CD8-positive, alpha-beta memory T cell (primary cell): Measurements from ENCODE around the gene MST1. TPM values are rescaled to one million over a fixed set of nuclear protein-coding genes. Genes with fewer than 3 reads are reported as not detected.

Source experiments
- CTCF ChIA-PET: fragments of 350-600 bp; sonication (Branson Sonifier 250); formaldehyde crosslinking; loops from one replicate; lab custom pipeline; 2021; ENCODE audit warnings: antibody characterized with exemption; lab: Charles Lee
- POLR2A ChIA-PET: fragments of 350-600 bp; sonication (Branson Sonifier 250); formaldehyde crosslinking; loops from one replicate; lab custom pipeline; 2021; ENCODE audit warnings: antibody characterized with exemption; lab: Charles Lee
- DNase-seq, 5 donors: peaks; one replicate each; pipeline versions ENCODE4 v3.0.0 to v3.0.0-alpha.2; 2020 to 2022; ENCODE audit warnings: mixed read lengths in 1 of 5
- H3K27ac ChIP-seq: one replicate; pipeline ENCODE4 v1.7.0; 2013; ENCODE audit warnings: low read depth, mild to moderate bottlenecking, low read length, moderate library complexity
- H3K27me3 ChIP-seq: 2 replicates; pipeline ENCODE4 v1.7.0; 2013; ENCODE audit warnings: low read length, mild to moderate bottlenecking; ENCODE audit not compliant: insufficient read depth, poor library complexity, severe bottlenecking
- H3K36me3 ChIP-seq: 2 replicates; pipeline ENCODE4 v1.7.0; 2013; ENCODE audit warnings: mild to moderate bottlenecking, low read length, moderate library complexity; ENCODE audit not compliant: insufficient read depth
- H3K4me1 ChIP-seq: 2 replicates; pipeline ENCODE4 v1.7.0; 2013; ENCODE audit warnings: mild to moderate bottlenecking, low read length, moderate library complexity; ENCODE audit not compliant: insufficient read depth
- H3K4me3 ChIP-seq: 2 replicates; pipeline ENCODE4 v1.7.0; 2013; ENCODE audit warnings: mild to moderate bottlenecking, low read length
- H3K9me3 ChIP-seq: 2 replicates; pipeline ENCODE4 v1.7.0; 2013; ENCODE audit warnings: mild to moderate bottlenecking, low read length
- H3K27ac Mint-ChIP-seq, 8 donors: one replicate each; pipeline ENCODE4 v1.8.0; 2020 to 2021; ENCODE audit warnings: mixed read lengths in 8 of 8, mild to moderate bottlenecking in 6 of 8, inconsistent platforms in 3 of 8, moderate library complexity in 3 of 8
- H3K27me3 Mint-ChIP-seq, 2 donors: one replicate each; pipeline ENCODE4 v1.8.0; 2020 to 2021; ENCODE audit warnings: mixed read lengths in 2 of 2, mild to moderate bottlenecking in 1 of 2, moderate library complexity in 1 of 2
- H3K36me3 Mint-ChIP-seq, 3 donors: one replicate each; pipeline ENCODE4 v1.8.0; 2020 to 2021; ENCODE audit warnings: mixed read lengths in 3 of 3, inconsistent platforms in 1 of 3, mild to moderate bottlenecking in 1 of 3
- H3K4me1 Mint-ChIP-seq, 3 donors: one replicate each; pipeline ENCODE4 v1.8.0; 2020 to 2021; ENCODE audit warnings: mixed read lengths in 3 of 3, inconsistent platforms in 1 of 3, mild to moderate bottlenecking in 1 of 3
- H3K4me3 Mint-ChIP-seq, 7 donors: one replicate each; pipeline ENCODE4 v1.8.0; 2020 to 2021; ENCODE audit warnings: mixed read lengths in 7 of 7, mild to moderate bottlenecking in 6 of 7, moderate library complexity in 4 of 7, inconsistent platforms in 2 of 7
- H3K9me3 Mint-ChIP-seq, 5 donors: one replicate each; pipeline ENCODE4 v1.8.0; 2020 to 2022; ENCODE audit warnings: mixed read lengths in 5 of 5, mild to moderate bottlenecking in 3 of 5, moderate library complexity in 2 of 5, inconsistent platforms in 1 of 5
- polyA plus RNA-seq: library from polyadenylated mRNA; unstranded; fragments of 300-500 nt; fragmentation: Illumina TruSeq; gene quantifications from one replicate; pipeline ENCODE4 v1.2.3, GENCODE V29; 2021
- total RNA-seq, 2 experiments: library from RNA; stranded (reverse); gene quantifications; one replicate each; pipeline ENCODE4 v1.2.3, GENCODE V29; 2021

MST1 gene
- total and polyA plus RNA-seq, 3 experiments from 2014 or later, result 0.31 to 8.5 (median 6.0) TPM

DNA sequence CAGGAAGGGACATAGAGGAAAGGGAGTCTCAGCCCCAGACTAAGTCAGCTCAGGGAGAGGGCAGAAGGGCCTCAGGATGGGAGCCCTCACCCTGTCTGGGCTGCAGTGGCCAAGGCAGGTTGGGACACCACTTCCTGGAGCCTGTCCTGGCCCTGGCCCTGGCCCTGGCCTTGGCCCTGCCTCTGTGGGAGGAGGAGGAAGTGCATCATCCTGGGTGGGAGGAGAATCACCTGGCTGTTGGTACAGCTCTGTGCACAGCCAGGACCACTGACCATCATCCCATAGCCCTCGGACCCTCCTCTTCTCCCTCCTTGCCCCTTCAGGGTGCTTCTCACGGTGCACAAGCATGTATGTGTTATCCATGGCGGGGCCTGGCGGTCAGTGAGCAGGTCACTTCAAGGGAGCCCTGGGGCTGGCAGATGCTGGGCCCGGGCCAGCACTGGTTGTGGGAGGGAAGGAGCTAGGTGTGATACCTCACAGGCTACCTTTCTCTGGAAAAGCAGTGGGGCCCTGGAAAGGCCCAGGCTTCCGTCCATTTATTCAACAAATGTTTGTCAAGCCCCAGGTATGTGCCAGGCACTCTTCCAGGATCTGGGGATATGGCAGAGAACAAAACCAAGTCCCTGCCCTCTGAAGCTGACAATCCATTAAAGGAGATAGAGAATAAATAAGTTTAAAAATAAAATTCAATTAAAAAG, 23.3 kb downstream of the MST1 start:
- no peaks in the 10 kb centered on the region for H3K9me3 ChIP-seq
- POLR2A ChIA-PET, result interaction anchor here (0.5 kb wide), 1 partner anchor 52 kb away, joined by 7 read pairs; no protein-coding TSS in a partner anchor
- no peaks in the 10 kb centered on the region for H3K36me3 ChIP-seq
- Mint-ChIP-seq H3K27ac (no peak overlapping the region), H3K9me3 (no peaks in the 10 kb centered on the region), H3K4me3 (no peak overlapping the region), H3K27me3 (peaks cover 0 to 3% of the 10 kb centered on the region in 2 donors), H3K4me1 (no peaks in the 10 kb centered on the region), H3K36me3 (no peaks in the 10 kb centered on the region)
- H3K27ac ChIP-seq, result no peak overlapping the region
- H3K4me1 ChIP-seq, result no peaks in the 10 kb centered on the region
- no peak overlapping the region for H3K4me3 ChIP-seq
- no peak for DNase-seq
- H3K27me3 ChIP-seq, result no peaks in the 10 kb centered on the region
- CTCF ChIA-PET, result interaction anchor here (6.3 kb wide), 1 partner anchor 126 kb away, joined by 36 read pairs; no protein-coding TSS in a partner anchor

DNA sequence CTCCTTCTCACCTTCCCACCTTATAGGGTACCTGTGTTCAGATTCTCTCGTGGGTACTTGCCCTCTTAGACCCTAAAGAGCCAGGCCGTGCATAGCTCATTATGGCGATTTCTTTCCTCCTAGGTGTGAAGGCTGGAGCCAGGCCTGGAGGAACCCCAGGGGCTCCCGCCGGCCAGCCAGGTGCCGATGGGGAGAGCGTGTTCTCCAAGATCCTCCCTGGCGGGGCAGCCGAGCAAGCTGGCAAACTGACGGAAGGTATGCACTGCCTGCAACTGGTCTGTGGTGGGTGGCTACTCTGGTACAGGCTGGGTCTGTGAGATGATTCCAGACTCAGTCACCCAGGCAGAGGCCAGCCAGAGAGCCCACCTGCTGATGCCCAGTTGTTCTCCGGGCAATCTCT, 25.0 kb downstream of the MST1 start:
- no peak overlapping the region for H3K27ac Mint-ChIP-seq
- DNase-seq, result no peak
- no peak overlapping the region for H3K4me3 Mint-ChIP-seq
- H3K4me1 Mint-ChIP-seq, result no peaks in the 10 kb centered on the region
- Histone ChIP-seq H3K4me1 (no peaks in the 10 kb centered on the region), H3K27ac (no peak overlapping the region), H3K9me3 (no peaks in the 10 kb centered on the region), H3K4me3 (no peak overlapping the region), H3K36me3 (no peaks in the 10 kb centered on the region), H3K27me3 (no peaks in the 10 kb centered on the region)
- H3K9me3 Mint-ChIP-seq, result no peaks in the 10 kb centered on the region
- ChIA-PET POLR2A (no interaction called here), CTCF (interaction anchor here (0.6 to 6.3 kb wide), 2 partner anchors 124 to 1464 kb away, joined by 3 to 36 read pairs; no protein-coding TSS in a partner anchor)
- no peaks in the 10 kb centered on the region for H3K36me3 Mint-ChIP-seq
- peaks cover 0 to 3% of the 10 kb centered on the region in 2 donors for H3K27me3 Mint-ChIP-seq

DNA sequence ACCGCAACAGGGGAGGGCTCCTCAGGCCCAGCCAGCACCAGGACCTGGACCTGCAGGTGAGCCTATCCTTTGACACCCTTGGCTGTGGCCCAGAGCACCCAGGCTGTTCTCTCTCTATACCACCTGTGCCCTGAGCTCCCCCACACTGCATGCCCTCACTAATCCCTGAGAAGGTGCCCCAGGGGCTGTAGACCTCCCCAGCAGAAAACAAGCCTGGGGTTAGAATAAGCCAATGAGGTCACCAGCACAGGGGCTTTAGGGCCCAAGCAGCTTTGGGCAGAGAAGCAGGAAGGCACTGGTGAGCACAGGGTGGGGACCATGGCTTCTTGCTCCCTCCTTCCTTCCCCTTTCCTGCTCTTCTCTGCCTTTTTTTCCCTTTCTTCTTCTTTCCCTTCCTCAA, 25.4 kb downstream of the MST1 start:
- Histone ChIP-seq H3K4me1 (no peaks in the 10 kb centered on the region), H3K36me3 (no peaks in the 10 kb centered on the region), H3K4me3 (no peak overlapping the region), H3K27ac (no peak overlapping the region), H3K27me3 (no peaks in the 10 kb centered on the region), H3K9me3 (no peaks in the 10 kb centered on the region)
- ChIA-PET POLR2A (no interaction called here), CTCF (interaction anchor here (1.5 to 6.3 kb wide), 2 partner anchors 8 to 124 kb away, joined by 5 to 36 read pairs; no protein-coding TSS in a partner anchor)
- Mint-ChIP-seq H3K4me1 (no peaks in the 10 kb centered on the region), H3K27me3 (peaks cover 0 to 3% of the 10 kb centered on the region in 2 donors), H3K27ac (no peak overlapping the region), H3K4me3 (no peak overlapping the region), H3K9me3 (no peaks in the 10 kb centered on the region), H3K36me3 (no peaks in the 10 kb centered on the region)
- no peak for DNase-seq

DNA sequence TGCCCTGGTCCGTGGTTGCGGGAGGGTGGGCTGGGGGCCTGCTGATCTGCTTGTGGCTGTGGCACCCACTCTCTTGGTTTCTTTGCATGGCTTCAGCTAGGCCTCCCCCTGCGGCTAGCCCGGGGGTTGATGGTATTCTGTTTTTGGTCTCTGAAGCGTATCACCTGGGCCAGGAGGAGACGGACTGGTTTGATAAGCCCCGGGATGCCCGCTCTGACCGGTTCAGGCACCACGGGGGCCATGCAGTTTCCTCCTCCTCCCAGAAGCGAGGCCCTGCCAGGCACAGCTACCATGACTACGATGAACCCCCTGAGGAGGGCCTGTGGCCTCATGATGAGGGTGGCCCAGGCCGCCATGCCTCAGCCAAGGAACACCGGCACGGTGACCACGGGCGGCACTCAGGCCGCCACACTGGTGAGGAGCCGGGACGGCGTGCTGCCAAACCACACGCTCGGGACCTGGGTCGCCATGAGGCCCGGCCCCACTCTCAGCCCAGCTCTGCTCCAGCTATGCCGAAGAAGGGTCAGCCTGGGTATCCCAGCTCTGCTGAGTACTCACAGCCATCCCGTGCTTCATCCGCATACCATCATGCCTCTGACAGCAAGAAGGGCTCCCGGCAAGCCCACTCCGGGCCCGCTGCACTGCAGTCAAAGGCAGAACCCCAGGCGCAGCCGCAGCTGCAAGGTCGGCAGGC, 26.4 kb downstream of the MST1 start:
- no peaks in the 10 kb centered on the region for H3K4me1 Mint-ChIP-seq
- DNase-seq, result no peak
- CTCF ChIA-PET, result interaction anchor here (1.5 to 6.3 kb wide), 2 partner anchors 9 to 123 kb away, joined by 5 to 36 read pairs; no protein-coding TSS in a partner anchor
- Histone ChIP-seq H3K9me3 (no peaks in the 10 kb centered on the region), H3K4me1 (no peaks in the 10 kb centered on the region), H3K4me3 (no peak overlapping the region), H3K27ac (no peak overlapping the region), H3K27me3 (no peaks in the 10 kb centered on the region), H3K36me3 (no peaks in the 10 kb centered on the region)
- no peaks in the 10 kb centered on the region for H3K9me3 Mint-ChIP-seq
- POLR2A ChIA-PET, result no interaction called here
- no peaks in the 10 kb centered on the region for H3K36me3 Mint-ChIP-seq
- no peak overlapping the region for H3K27ac Mint-ChIP-seq
- peaks cover 1 to 3% of the 10 kb centered on the region in 2 donors for H3K27me3 Mint-ChIP-seq
- no peak overlapping the region for H3K4me3 Mint-ChIP-seq

DNA sequence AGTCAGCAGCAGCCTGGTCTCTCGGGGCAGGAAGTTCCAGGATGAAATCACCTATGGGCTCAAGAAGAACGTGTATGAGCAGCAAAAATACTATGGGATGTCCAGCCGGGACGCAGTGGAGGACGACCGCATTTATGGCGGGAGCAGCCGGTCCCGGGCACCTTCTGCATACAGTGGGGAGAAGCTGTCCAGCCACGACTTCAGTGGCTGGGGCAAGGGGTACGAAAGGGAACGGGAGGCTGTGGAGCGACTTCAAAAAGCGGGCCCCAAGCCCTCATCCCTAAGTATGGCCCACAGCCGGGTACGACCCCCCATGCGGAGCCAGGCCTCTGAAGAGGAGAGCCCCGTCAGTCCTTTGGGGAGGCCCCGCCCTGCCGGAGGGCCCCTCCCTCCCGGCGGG, 27.3 kb downstream of the MST1 start:
- Histone ChIP-seq H3K27ac (no peak overlapping the region), H3K9me3 (no peaks in the 10 kb centered on the region), H3K36me3 (no peaks in the 10 kb centered on the region), H3K27me3 (no peaks in the 10 kb centered on the region), H3K4me3 (no peak overlapping the region), H3K4me1 (no peaks in the 10 kb centered on the region)
- Mint-ChIP-seq H3K9me3 (no peaks in the 10 kb centered on the region), H3K27ac (no peak overlapping the region), H3K4me1 (no peaks in the 10 kb centered on the region), H3K36me3 (no peaks in the 10 kb centered on the region), H3K27me3 (peaks cover 2 to 3% of the 10 kb centered on the region in 2 donors), H3K4me3 (no peak overlapping the region)
- no peak for DNase-seq
- CTCF ChIA-PET, result interaction anchor here (6.3 kb wide), 1 partner anchor 122 kb away, joined by 36 read pairs; no protein-coding TSS in a partner anchor
- POLR2A ChIA-PET, result no interaction called here

DNA sequence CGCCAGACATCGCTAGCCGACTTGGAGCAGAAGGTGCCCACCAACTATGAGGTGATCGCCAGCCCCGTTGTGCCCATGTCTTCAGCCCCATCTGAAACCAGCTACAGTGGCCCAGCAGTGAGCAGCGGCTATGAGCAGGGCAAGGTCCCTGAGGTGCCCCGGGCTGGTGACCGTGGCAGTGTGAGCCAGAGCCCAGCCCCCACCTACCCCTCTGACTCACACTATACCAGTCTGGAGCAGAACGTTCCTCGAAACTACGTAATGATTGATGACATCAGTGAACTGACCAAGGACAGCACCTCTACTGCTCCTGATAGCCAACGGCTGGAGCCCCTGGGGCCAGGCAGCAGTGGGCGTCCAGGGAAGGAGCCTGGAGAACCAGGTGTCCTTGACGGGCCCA, 28.0 kb downstream of the MST1 start:
- ChIA-PET CTCF (interaction anchor here (2.0 kb wide), 1 partner anchor 122 kb away, joined by 6 read pairs; no protein-coding TSS in a partner anchor), POLR2A (no interaction called here)
- Histone ChIP-seq H3K36me3 (no peaks in the 10 kb centered on the region), H3K27ac (no peak overlapping the region), H3K9me3 (no peaks in the 10 kb centered on the region), H3K4me3 (no peak overlapping the region), H3K4me1 (no peaks in the 10 kb centered on the region), H3K27me3 (no peaks in the 10 kb centered on the region)
- Mint-ChIP-seq H3K27ac (no peak overlapping the region), H3K9me3 (no peaks in the 10 kb centered on the region), H3K36me3 (no peaks in the 10 kb centered on the region), H3K4me3 (no peak overlapping the region), H3K27me3 (peaks cover 3 to 6% of the 10 kb centered on the region in 2 donors), H3K4me1 (no peaks in the 10 kb centered on the region)
- no peak for DNase-seq

DNA sequence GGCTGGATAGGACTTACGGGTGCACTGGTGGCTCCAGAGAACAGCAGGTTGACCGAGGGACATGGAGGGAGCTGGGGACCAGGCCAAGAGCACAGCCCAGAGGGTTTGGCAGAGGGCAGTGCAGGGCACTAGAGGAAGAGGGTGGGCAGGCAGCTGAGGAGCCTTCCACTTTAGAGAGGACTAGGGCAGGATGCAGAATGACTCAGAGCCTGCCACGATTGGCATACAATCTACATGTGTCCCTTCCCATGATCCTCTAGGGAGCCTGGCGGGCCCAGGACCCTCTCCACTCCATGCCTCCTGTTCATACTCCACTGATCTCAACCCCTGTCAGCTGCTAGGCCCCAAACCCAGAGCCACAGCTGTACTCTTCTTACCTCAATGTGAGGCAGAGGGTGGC, 29.5 kb downstream of the MST1 start:
- H3K9me3 Mint-ChIP-seq, result no peaks in the 10 kb centered on the region
- H3K36me3 Mint-ChIP-seq, result no peaks in the 10 kb centered on the region
- ChIA-PET CTCF (interaction anchor here (2.0 kb wide), 1 partner anchor 120 kb away, joined by 6 read pairs; no protein-coding TSS in a partner anchor), POLR2A (no interaction called here)
- no peaks in the 10 kb centered on the region for H3K4me1 ChIP-seq
- no peaks in the 10 kb centered on the region for H3K27me3 ChIP-seq
- H3K9me3 ChIP-seq, result no peaks in the 10 kb centered on the region
- H3K27ac Mint-ChIP-seq, result no peak overlapping the region
- H3K4me3 ChIP-seq, result no peak overlapping the region
- no peak for DNase-seq
- peaks cover 3 to 8% of the 10 kb centered on the region in 2 donors for H3K27me3 Mint-ChIP-seq
- H3K27ac ChIP-seq, result no peak overlapping the region
- no peaks in the 10 kb centered on the region for H3K4me1 Mint-ChIP-seq
- no peak overlapping the region for H3K4me3 Mint-ChIP-seq
- no peaks in the 10 kb centered on the region for H3K36me3 ChIP-seq

DNA sequence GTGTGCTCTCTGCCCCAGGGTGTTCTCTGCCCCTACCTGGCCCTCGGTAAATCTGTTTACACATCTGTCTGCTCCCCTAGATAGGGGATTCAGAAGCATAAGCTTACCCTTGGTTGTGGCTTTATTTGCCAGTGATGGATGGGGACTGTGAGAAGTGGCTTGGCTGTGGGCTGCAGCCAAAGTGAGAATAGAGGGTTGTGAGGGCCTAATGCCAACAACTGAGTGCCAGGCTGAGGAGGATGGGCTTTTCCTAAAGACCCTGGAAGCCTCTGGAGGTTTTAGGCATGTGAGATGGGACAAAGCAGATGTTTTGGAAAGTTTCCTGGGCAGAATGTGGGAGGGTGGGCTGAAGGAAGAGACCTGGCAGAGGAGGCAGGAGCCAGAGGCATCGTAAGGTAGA, 30.6 kb downstream of the MST1 start:
- Histone ChIP-seq H3K36me3 (no peaks in the 10 kb centered on the region), H3K27ac (no peak overlapping the region), H3K27me3 (no peaks in the 10 kb centered on the region), H3K4me1 (no peaks in the 10 kb centered on the region), H3K4me3 (no peak overlapping the region), H3K9me3 (no peaks in the 10 kb centered on the region)
- H3K27ac Mint-ChIP-seq, result peak overlapping the region in 1 of 8 donors; percentile 45
- peaks cover 3 to 5% of the 10 kb centered on the region in 2 donors for H3K27me3 Mint-ChIP-seq
- DNase-seq, result no peak
- no peaks in the 10 kb centered on the region for H3K36me3 Mint-ChIP-seq
- CTCF ChIA-PET, result interaction anchor here (1.8 kb wide), 1 partner anchor 119 kb away, joined by 7 read pairs; no protein-coding TSS in a partner anchor
- no peak overlapping the region for H3K4me3 Mint-ChIP-seq
- POLR2A ChIA-PET, result no interaction called here
- no peaks in the 10 kb centered on the region for H3K9me3 Mint-ChIP-seq
- H3K4me1 Mint-ChIP-seq, result no peaks in the 10 kb centered on the region
